ENCODE measurements around the gene CYP19A1. TPM values are rescaled to one million over a fixed set of nuclear protein-coding genes. Genes with fewer than 3 reads are reported as not detected.

CYP19A1 gene
- total RNA-seq, 1 donor from 2014 or later = not detected

DNA sequence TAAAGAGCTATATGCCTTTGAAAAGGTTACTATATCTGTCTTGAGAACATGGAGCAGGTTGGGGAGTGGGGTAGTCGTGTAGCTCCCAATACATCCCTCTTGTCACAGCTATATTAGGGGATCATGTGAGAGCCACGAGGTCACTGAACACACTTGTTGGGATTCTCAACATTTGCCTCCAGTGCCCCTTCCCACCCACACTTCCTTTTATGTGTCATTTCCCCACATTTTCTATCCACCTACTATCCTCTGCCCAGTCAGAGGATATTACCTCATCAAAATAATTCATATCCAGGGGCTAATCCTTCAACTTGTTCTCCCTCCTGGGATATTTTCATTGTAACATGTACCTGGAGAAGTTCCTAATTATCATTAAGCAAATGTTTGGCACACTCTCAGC is 85.0 kb downstream of the CYP19A1 start:
- Mint-ChIP-seq H3K36me3 (ENCODE audit: unreplicated experiment) (no peaks in the 10 kb centered on the region), H3K27me3 (ENCODE audit: unreplicated experiment) (no peaks in the 10 kb centered on the region), H3K9me3 (ENCODE audit: unreplicated experiment) (peaks cover 1% of the 10 kb centered on the region), H3K4me1 (ENCODE audit: low read depth, unreplicated experiment) (no peaks in the 10 kb centered on the region), H3K27ac (ENCODE audit: unreplicated experiment) (no peak overlapping the region), H3K4me3 (ENCODE audit: unreplicated experiment) (no peak overlapping the region)
- TF ChIP-seq, protein P1, sequence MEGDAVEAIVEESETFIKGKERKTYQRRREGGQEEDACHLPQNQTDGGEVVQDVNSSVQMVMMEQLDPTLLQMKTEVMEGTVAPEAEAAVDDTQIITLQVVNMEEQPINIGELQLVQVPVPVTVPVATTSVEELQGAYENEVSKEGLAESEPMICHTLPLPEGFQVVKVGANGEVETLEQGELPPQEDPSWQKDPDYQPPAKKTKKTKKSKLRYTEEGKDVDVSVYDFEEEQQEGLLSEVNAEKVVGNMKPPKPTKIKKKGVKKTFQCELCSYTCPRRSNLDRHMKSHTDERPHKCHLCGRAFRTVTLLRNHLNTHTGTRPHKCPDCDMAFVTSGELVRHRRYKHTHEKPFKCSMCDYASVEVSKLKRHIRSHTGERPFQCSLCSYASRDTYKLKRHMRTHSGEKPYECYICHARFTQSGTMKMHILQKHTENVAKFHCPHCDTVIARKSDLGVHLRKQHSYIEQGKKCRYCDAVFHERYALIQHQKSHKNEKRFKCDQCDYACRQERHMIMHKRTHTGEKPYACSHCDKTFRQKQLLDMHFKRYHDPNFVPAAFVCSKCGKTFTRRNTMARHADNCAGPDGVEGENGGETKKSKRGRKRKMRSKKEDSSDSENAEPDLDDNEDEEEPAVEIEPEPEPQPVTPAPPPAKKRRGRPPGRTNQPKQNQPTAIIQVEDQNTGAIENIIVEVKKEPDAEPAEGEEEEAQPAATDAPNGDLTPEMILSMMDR (IDR thresholded peaks at IDR 0.05; ENCODE audit: partially characterized antibody, unreplicated experiment) = no peak
- DNase-seq = no peak

DNA sequence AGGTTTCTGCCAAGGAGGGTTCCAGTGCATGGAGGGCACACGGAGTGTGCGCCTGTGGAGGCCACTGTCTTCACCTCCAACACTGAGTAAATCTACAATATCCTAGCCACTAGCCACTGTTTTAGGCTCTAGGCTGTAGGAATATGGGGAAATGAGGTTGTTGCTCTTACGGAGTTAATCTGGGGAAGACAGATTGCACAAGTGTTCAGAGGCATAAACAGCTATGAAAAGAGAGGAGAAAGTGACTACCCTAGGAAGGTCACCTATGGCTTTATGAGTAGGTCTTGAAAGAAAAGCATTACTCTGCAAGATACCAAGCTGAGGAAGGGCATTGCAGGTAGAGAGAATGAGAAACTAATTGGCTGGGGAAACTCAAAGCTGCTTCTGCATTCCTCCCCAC is 85.7 kb downstream of the CYP19A1 start:
- Mint-ChIP-seq H3K4me1 (ENCODE audit: low read depth, unreplicated experiment) (no peaks in the 10 kb centered on the region), H3K9me3 (ENCODE audit: unreplicated experiment) (peaks cover 1% of the 10 kb centered on the region), H3K4me3 (ENCODE audit: unreplicated experiment) (no peak overlapping the region), H3K27me3 (ENCODE audit: unreplicated experiment) (no peaks in the 10 kb centered on the region), H3K27ac (ENCODE audit: unreplicated experiment) (no peak overlapping the region), H3K36me3 (ENCODE audit: unreplicated experiment) (no peaks in the 10 kb centered on the region)
- no peak for DNase-seq
- TF ChIP-seq, protein P1 (IDR thresholded peaks at IDR 0.05; ENCODE audit: partially characterized antibody, unreplicated experiment) = no peak

DNA sequence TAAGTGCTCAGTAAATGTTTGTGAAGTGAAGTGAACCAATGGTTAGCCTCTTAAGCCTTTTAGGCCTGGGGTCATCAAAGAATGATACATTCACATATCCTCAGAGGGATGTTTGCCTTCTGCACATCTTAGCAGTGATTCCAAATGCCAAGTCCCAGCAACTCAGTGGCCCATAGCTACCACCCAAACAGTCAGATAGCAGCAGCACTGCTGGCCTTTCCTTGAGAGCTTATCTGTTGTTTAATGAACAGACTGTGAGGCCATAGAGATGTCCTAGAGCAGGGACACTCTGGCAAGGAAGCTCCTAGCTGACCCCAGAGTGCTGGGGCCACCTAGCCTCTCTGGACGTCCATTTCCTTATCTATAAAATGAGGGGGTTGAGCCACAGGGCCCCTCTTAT is 86.8 kb downstream of the CYP19A1 start:
- Mint-ChIP-seq H3K4me3 (ENCODE audit: unreplicated experiment) (no peak overlapping the region), H3K27me3 (ENCODE audit: unreplicated experiment) (no peaks in the 10 kb centered on the region)

DNA sequence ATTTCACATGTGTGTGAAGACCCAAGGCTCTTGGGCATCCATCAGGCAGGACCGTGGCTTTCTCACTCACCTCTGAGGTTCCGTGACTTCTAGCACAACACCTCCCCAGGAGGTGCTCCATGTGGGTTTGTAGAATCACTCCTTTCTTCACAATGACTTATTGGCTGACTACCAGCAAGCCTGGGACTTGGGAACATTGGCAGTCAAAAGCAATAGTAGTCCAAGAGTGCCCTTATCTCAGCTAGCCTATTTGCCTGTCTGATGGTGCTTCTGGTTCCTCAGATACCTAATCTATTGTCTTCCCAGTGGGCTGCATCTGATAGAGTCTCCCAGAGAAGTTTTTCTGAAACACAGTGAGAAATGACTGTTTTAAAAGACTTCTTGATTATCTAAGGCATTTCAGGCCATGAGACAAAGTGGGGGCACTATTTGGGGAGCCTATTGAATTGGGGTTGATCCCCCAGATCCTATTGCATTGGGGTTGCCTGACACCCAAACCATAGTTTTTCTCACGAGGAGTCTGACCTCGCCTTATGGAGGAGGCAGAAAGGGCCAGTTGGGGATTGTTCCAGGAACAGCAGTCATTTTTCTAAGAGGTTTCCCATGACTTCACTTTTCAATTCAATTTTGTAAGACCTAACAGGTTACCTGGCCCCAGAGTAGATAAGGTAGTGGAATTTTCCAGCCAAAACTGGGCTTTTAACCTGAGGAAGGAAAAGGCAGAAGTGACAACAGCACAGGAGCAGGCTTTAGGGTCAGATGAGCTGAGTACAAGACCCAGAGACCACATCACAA is 88.0 kb downstream of the CYP19A1 start:
- H3K4me1 Mint-ChIP-seq (ENCODE audit: low read depth, unreplicated experiment) = no peaks in the 10 kb centered on the region
- no peaks in the 10 kb centered on the region for H3K27me3 Mint-ChIP-seq (ENCODE audit: unreplicated experiment)
- TF ChIP-seq, protein P1 (IDR thresholded peaks at IDR 0.05; ENCODE audit: partially characterized antibody, unreplicated experiment) = no peak
- DNase-seq = no peak
- H3K4me3 Mint-ChIP-seq (ENCODE audit: unreplicated experiment) = no peak overlapping the region
- no peak overlapping the region for H3K27ac Mint-ChIP-seq (ENCODE audit: unreplicated experiment)
- no peaks in the 10 kb centered on the region for H3K36me3 Mint-ChIP-seq (ENCODE audit: unreplicated experiment)
- H3K9me3 Mint-ChIP-seq (ENCODE audit: unreplicated experiment) = peaks cover 1% of the 10 kb centered on the region

More for the DNA sequence above, 86.8 kb downstream of the CYP19A1 start:
- Mint-ChIP-seq H3K9me3 (ENCODE audit: unreplicated experiment) (peaks cover 1% of the 10 kb centered on the region), H3K27ac (ENCODE audit: unreplicated experiment) (no peak overlapping the region), H3K36me3 (ENCODE audit: unreplicated experiment) (no peaks in the 10 kb centered on the region), H3K4me1 (ENCODE audit: low read depth, unreplicated experiment) (no peaks in the 10 kb centered on the region)
- no peak for DNase-seq
- TF ChIP-seq, protein P1 (IDR thresholded peaks at IDR 0.05; ENCODE audit: partially characterized antibody, unreplicated experiment) = no peak

DNA sequence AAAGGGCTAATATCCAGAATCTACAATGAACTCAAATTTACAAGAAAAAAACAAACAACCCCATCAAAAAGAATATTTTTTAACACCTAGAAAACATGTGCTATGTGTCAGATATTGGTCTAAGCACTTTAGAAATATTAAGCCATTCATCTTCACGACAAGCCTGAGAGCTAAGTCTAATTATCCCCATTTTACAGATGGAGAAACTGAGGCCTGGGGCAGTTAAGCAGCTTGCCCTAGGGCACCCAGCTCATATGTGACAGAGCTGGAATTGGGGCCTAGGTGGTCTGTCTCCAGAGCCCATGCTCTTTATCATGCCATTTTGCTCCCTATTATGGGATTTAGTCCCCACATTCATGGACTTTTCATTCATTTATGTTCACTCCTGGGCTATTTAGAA is 92.8 kb downstream of the CYP19A1 start:
- Mint-ChIP-seq H3K27me3 (ENCODE audit: unreplicated experiment) (no peaks in the 10 kb centered on the region), H3K36me3 (ENCODE audit: unreplicated experiment) (no peaks in the 10 kb centered on the region), H3K4me1 (ENCODE audit: low read depth, unreplicated experiment) (peaks cover under 1% of the 10 kb centered on the region), H3K9me3 (ENCODE audit: unreplicated experiment) (peaks cover 1% of the 10 kb centered on the region), H3K27ac (ENCODE audit: unreplicated experiment) (no peak overlapping the region), H3K4me3 (ENCODE audit: unreplicated experiment) (no peak overlapping the region)
- TF ChIP-seq, protein P1 (IDR thresholded peaks at IDR 0.05; ENCODE audit: partially characterized antibody, unreplicated experiment) = no peak
- DNase-seq = no peak
